Hematopoietic multipotent progenitor cell treated with erythropoietin and hydrocortisone succinate and interleukin-3 and kit ligand, for 17 days (in vitro differentiated cells): ENCODE measurements around the gene FTMT.
"Not testable (repeated sequence)": the region's sequence is repeated elsewhere in the genome, so short reads cannot be mapped to it uniquely, and the experiment has no call there.

Experiments used
- DNase-seq: peaks from one replicate; pipeline ENCODE4 v3.0.0-alpha.2; 2015; ENCODE audit warnings: low spot score

FTMT gene

DNA sequence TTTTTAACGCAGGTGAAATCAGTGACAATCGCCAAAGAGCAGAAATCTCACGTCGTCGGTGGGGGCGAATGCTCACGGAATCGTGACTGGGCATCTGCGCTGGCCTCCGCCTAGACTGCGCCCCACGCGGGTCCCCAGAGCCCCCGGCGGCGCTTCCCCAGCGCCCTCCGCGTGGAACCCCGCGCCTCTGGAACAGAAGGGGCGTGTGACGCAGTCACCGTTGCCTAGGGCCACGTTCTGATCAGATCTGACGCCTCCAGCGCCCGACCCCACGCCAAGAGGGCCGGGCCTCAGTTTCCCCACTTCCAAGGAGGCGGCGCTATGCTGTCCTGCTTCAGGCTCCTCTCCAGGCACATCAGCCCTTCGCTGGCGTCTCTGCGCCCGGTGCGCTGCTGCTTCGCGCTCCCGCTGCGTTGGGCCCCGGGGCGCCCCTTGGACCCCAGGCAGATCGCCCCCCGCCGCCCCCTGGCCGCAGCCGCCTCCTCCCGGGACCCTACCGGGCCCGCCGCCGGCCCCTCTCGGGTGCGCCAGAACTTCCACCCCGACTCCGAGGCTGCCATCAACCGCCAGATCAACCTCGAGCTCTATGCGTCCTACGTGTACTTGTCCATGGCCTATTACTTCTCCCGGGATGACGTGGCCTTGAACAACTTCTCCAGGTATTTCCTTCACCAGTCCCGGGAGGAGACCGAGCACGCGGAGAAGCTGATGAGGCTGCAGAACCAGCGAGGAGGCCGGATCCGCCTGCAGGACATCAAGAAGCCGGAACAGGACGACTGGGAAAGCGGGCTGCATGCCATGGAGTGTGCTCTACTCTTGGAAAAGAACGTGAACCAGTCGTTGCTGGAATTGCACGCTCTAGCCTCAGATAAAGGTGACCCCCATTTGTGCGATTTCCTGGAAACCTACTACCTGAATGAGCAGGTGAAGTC lies at the start of gene FTMT:
TSS of gene FTMT (plus strand) at position 240 of the 932 bp plus-strand sequence. CDS start at position 322, 82 bp downstream.
- no peak for DNase-seq

DNA sequence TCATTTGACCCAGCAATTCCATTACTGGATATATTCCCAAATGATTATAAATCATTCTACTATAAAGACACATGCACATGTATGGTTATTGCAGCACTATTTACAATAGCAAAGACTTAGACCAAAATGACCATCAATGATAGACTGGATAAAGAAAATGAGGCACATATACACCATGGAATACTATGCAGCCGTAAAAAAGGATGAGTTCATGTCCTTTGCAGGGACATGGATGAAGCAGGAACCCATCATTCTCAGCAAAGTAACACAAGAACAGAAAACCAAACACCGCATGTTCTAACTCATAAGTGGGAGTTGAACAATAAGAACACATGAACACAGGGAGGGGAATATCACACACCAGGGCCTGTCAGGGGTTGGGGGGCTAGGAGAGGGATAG lies 46.4 kb upstream of the FTMT start:
- not testable (repeated sequence) for DNase-seq

DNA sequence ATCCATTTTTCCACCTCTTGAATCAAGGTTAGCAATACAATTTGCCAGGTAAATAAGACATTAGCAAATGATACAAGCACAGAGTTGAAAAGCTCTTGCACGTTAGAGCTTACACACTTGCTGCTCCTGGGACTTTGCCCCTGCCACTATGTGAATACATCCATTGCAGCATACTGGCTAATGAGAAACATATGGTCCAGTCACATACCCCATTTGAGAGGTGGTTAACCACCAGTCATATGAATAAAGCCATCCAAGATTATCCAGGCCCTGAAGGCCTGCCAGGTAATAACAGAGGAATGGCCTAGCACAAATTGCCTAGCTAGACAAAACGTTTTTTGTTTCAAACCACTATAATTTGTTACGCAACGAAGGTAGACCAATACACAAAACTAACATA lies 45.8 kb upstream of the FTMT start:
- DNase-seq: no peak

DNA sequence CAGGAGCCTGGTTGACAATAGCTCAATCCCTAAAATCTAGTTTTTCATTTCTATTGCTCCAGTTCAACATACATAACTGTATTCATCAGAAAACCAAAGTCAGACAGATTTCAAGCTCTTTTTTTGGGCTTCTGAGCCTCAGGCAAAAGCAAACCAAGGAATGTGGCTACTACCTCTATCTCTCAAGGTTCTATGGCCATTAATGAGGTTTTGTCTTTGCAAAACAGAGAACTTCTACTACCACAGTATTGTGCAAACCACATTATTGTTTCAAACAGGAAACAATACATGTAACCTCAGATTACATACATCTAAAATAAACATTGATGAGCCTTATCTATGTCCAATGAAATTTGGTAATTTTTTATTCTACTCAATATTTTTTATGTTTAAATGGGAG lies 35.5 kb upstream of the FTMT start:
- DNase-seq: no peak

DNA sequence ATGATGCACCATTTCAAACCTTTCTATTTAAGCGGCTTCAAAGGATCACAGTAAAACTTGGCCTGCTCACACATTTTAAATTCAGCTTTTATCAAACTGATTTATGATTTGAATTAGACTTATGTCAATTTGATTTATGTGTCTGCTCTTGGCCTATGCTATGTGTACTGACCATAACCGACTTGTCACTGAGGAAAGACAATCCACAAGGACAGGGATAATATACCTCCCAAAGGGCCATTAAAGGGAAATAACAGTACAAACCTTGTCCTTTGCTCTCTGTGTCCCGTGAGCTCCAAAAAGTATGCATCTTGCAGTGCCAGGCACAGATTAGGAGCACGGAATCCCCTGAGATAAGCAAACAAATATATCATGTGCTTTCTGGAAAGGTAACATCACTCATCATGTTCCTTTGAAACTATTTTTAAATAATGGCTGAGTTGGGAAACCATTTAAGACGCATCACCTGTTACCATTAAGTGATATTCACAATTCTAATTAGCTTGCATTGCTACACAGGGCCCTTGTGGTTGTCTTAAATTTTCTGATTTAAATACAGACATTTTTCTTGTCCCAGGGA lies 31.9 kb upstream of the FTMT start:
- DNase-seq: no peak

DNA sequence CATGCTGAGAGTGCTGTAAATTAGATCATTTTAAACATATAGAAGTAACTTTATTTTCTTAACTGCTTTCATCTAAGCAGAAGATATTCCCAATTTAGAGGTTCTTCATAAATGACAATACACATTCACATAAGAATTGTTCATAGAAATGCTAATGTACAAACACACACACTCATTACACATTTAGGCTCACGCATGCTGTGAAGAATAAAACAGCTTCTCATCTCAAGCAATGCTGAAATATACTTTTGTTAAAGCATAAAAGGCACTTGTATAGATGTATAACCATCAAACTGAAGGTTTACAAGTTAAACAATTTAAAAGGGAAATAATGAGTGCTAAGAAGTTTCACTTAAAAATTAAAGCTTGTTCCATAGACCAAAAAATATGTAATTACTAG lies 18.1 kb upstream of the FTMT start:
- DNase-seq: no peak

DNA sequence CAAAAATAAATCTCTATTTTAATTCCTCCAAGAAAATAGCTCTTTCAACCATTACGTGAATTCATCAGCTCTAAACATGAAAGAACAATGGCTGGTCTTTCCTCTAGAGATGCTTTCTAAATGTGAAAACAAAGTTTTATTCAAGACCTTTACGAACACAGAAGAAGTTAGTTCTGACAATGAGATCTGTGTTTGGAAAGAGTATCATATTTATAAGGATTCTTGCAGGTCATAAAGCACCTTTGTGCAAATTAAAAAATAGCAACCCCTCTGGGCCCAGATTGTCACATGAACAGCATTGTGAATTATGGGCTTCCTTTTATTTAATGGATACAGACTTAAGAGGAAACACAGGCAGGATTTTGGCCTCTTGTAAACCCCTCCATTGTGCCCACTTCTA lies 17.7 kb upstream of the FTMT start:
- DNase-seq: no peak

DNA sequence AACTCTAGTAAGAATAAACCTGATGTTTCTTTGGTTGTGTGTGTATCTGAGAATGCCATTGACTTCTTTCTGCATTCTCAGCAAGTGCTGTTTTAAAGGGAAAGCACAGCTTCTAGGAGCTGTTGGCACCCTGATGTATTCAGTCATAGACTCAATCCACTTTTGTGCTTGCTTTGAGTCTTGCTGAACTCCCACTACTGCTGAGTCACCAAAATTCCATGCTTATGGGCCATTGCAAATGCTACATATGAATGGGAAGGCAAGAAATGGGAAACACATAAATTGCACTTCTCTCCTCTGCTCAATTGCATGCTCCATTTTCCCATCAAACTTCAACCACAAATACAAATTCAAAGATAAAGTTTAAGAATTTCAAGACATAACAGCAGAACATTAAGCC lies 9.8 kb upstream of the FTMT start:
- no peak for DNase-seq

DNA sequence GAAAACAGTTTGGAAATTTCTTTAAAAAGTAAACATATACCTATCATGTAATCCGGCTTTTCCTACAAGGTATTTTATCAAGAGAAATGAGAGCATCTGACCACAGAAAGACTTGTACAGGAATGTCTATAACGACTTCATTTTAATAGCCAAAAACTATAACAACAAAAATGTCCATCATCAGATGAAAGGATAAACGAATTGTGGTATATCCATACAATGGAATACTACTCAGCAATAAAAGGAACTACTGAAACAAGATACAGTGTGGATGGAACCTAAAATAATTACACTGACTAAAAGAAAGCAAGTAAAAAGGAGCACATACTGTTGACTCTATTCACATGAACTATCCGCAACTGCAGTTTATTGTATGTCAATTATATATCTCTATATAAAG lies 1.4 kb upstream of the FTMT start:
- no peak for DNase-seq

DNA sequence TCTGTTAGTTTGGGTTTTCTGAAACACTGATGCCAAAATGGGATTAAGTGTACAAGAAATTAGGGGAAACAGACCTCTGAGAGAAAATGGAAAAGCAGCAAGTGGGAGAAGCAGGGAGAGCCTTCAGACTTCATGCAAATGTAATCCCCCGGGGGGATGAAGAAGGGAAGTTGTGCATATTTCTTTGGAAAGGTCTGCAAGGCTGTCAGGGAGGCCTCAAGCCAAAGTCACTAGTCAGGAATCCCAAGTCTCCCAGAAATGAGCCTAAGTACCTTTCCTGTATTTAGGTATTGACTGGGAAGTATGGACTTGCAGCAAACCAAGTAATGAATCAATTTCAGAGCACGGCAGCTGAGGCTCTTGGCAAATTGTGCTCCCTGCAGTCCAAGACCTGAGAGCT lies 2.2 kb downstream of the FTMT start:
- DNase-seq: no peak

DNA sequence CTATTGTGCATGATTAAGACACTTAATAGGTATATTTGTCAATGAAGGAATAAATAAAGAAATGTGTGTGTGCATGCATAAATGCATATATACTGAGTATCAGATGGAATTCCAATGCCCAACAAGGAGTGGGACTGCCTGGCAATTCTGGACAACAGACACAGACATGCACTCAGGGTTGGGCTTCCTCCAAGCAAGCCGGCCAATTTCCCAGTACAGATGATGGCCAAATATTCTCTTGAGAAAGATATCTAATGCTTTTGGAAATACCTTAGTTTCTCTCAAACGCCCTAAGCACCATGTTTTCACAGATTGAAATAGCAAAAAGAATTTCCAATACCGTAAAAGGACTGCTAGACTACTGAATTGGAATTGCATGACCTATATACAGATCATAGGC lies 11.1 kb downstream of the FTMT start:
- DNase-seq: no peak

DNA sequence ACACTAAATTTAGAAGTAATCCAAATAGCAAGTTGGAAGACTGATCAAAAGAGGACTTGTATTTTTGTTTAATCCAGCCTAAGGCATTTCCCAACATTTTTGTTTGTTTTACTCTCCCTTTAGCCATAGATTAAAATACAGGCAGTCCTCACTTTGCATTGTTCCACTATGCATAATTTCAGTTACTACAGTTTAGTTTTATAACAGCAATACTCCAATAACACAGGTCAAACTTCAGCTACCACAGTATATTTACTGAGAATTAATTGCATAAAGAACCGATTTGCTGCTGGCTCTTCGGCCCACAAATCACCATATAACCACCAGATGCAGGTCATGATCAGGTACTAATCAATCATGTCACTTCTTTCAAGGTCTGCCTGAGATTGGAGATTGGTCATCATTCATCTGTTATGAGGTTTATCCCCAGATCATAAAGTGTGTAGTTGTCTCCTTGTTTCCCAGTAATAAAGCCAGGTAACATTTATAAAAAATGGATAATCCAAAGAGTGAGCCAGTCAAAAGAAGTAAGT lies 12.1 kb downstream of the FTMT start:
- no peak for DNase-seq

DNA sequence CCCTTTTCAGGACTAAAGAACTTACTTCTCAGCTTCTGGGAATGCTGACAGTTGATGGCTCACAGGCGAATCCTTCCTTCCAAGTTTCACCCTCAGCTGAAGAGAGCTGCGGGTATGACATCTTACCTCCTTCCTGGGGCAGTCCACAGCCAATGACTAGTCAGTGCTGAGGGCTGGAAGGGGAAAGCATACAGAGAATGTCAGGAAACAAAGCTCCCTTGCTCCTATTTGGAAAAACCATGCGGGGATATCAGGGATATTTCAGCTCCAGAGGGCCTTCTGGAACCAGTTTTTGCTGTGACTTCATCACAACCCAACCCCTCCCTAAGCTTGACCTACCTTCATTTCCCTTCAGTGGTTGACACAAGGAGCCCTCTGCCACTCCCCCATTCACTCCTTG lies 15.7 kb downstream of the FTMT start:
- no peak for DNase-seq

DNA sequence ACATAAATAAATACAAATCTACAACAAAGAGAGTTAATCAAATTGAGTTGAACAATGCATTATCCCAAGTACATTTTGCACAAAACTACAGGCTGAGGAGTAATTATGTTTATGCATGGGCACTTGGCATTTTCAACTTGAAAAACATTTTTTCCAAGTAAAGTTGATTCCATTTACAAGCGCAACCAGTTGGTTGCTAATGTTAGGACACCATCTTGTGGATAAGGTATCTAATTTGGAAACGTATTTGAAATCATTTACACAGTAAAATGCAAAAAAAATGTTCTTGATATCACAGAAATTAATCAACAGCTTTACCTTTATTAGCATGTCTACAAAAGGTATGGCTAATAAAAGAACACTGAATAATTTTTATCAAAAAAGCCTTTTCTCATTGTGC lies 18.8 kb downstream of the FTMT start:
- no peak for DNase-seq

DNA sequence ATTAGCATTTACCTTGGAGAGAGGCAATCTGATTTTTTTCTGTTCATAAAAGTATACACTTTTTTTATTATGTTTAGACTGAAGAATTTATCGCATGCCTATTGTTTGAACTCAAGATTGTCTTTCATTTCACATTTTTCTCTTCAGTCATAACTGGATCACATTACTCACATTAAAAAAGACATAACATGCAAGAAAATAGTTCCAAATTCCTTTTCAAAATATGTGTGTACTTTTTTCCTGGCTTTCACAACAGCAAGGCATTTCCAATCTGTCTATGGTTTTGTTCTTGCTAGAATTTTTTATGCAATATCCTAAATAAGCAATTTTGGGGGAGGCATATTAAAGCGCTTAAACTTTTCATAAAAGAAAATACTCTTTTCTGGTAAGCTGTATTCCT lies 21.2 kb downstream of the FTMT start:
- no peak for DNase-seq

DNA sequence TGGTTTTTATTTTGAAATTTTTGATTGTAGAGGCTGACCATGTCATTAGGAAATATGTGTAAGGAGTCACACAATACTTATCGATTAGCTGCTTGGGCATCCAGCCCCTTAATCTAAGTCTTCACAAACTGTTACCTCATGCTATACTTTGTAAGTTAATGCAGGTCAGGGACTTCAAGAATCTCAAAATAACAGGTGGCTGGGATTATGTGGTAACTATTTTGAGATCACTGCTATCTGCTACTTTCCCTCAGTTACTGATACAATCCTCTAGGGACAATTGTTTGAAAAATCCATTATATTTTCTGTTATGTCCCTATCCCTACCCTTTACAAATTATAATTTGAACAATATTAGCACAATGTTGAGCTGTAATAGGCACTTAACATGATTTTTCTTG lies 21.7 kb downstream of the FTMT start:
- no peak for DNase-seq

DNA sequence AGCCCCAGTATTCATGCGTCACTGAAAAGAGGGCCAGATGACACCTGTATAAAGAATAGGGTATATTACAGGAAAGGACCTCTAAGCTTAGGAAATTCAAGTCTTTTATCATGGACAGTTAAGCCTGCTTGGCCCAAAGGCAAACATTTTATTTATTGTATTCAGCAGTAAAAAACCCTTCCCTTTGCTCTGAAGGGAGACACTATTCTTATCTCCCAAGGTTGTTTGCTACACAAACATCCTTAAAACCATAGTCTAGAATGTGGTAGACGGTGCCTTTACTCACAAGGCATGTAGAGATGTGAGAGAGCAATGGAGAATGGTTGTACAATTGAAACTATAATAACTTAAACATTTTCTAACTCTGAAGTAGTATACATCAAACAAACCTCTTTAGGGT lies 33.9 kb downstream of the FTMT start:
- no peak for DNase-seq

DNA sequence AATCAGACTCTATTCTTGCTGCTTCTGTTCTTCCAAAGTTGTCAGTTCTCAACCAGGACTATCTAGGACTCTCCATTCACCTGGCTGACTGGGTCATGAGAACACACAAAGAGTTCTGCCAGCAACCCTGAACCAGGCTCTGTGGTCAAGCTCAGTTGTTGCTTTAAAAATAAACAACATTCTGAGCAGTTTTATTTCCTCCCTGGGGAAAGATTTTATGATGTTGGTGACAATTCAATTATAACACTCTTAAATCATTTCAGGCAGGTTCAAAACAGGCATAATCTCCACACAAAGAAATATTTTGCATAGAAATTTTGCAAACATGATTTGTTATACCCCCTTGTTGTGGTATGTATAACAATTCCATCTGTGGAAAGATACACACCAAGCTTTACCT lies 36.0 kb downstream of the FTMT start:
- no peak for DNase-seq

DNA sequence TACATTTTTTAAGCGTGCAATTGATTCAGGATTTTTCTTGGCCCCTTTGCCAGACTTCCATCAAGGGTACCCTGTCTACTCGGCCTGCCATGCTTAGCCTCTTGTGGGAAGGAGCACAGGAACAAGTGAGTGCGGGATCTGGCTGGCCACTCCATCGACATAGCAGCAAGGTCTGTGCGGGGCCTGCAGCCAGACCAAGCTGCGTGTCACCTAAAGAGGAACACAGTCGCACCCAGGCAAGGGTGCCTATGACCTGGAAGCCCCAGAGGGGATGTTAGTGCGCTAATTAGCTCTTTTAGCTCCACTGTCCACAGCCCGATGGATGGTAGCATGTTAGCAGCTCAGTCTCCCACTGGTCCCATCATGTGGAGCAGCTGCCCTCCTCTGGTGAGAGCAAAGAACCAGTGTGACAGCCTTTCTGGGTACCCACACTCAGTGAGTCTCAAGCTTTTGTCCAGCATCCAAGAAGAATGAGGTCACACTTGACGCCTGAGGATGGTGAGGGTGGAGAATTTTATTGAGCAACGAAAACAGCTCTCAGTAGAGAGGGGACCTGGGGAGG lies 38.7 kb downstream of the FTMT start:
- DNase-seq: no peak

DNA sequence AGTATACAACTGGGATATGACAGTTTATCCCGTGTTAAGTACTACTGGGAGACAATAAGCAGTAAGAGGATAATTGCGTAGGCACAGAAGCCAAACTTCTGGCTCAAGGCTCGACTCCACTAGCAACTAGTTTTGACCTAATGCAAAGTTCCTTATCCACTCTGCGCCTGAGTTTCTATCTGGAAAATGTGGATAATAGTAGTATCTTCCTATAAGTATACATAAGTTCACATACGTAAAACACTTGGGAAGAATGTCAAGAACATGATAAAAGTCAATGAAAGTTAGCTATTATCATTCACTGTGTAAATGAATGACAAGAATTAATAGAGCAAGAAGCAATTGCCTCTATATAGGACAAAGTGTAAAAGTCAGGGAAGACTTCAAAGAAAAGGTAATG lies 45.7 kb downstream of the FTMT start:
- no peak for DNase-seq

DNA sequence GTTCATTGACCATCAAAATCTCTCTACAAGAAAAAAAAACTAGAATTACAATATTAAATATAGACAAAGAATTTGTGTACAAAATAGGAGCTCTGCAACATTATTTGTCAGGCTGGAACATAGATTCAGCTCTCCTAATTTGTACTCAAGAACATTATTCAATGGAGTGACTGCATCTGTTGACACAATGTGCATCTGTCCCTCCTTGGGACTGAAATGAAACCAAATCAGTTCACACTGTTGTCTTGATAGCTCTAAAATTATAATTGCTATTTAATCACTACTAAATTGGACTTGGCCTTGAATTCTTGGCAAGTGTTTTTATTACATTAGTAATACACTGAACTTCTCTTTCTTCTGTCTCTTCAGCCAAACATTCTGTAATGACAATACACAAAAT lies 47.7 kb downstream of the FTMT start:
- DNase-seq: no peak
